ENCODE measurements around the gene DOCK4. TPM values are rescaled to one million over a fixed set of nuclear protein-coding genes. Genes with fewer than 3 reads are reported as not detected.
"Not testable (repeated sequence)": the region's sequence is repeated elsewhere in the genome, so short reads cannot be mapped to it uniquely, and the experiment has no call there.

Gene DOCK4
- total RNA-seq, 1 donor from 2014 or later: 14.9 TPM

- intact Hi-C loops (cut with DNase I); DNase-seq: not testable (repeated sequence)
- ATAC-seq (ENCODE audit: poor library complexity): peak; percentile 38
Measured at GRCh38 chr7:112128461-112129425, 77.5 kb downstream of the DOCK4 start.

- intact Hi-C loops (cut with DNase I); ATAC-seq (ENCODE audit: poor library complexity): not testable (repeated sequence)
Measured at GRCh38 chr7:112128041-112128440, 78.2 kb downstream of the DOCK4 start.

GRCh38 chr7:112125250-112125649, 80.9 kb downstream of the DOCK4 start:
- DNase-seq: no peak
- ATAC-seq (ENCODE audit: poor library complexity): no peak
- intact Hi-C loops (cut with DNase I): no loop called here

More at GRCh38 chr7:112128041-112128440, 78.2 kb downstream of the DOCK4 start:
- not testable (repeated sequence) for DNase-seq

GRCh38 chr7:112124061-112124766, 82.0 kb downstream of the DOCK4 start:
- intact Hi-C loops (cut with DNase I): no loop called here
- ATAC-seq (ENCODE audit: poor library complexity) (peak; percentile 41), DNase-seq (no peak)

- intact Hi-C loops (cut with DNase I): no loop called here
- ATAC-seq (ENCODE audit: poor library complexity) (no peak), DNase-seq (no peak)
Measured at GRCh38 chr7:112122798-112123197, 83.4 kb downstream of the DOCK4 start.

- no peak for ATAC-seq (ENCODE audit: poor library complexity)
- intact Hi-C loops (cut with DNase I): no loop called here
- no peak for DNase-seq
Measured at GRCh38 chr7:112122144-112122543, 84.1 kb downstream of the DOCK4 start.

GRCh38 chr7:112121318-112121717, 84.9 kb downstream of the DOCK4 start:
- ATAC-seq (ENCODE audit: poor library complexity): no peak

DNA sequence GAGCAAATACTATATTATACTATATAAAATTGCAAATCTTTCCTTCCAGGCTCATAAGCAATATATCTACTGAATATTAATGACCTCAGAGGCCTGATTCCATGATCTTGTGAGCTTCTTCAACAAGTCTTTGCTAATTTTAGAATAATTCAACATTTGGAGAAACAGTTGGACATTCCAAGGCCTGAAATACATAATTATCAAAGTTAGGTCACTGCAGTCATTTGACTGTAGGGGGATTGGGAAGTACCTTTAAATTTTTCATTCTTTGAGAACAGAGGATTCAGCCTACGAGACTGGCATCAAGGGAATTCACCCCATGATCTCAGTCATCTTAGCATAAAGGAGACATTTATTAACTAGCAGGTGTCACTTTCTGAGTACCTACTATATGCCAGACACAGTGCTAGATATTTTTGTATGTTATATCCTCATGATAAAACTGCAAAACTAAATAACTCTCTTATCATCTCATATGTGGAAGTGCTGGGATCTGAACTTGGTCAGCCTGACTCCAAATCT, 85.4 kb downstream of the DOCK4 start:
- DNase-seq (no peak), ATAC-seq (ENCODE audit: poor library complexity) (no peak)
- intact Hi-C loops (cut with DNase I): no loop called here

More at GRCh38 chr7:112121318-112121717, 84.9 kb downstream of the DOCK4 start:
- DNase-seq: no peak
- intact Hi-C loops (cut with DNase I): no loop called here

DNA sequence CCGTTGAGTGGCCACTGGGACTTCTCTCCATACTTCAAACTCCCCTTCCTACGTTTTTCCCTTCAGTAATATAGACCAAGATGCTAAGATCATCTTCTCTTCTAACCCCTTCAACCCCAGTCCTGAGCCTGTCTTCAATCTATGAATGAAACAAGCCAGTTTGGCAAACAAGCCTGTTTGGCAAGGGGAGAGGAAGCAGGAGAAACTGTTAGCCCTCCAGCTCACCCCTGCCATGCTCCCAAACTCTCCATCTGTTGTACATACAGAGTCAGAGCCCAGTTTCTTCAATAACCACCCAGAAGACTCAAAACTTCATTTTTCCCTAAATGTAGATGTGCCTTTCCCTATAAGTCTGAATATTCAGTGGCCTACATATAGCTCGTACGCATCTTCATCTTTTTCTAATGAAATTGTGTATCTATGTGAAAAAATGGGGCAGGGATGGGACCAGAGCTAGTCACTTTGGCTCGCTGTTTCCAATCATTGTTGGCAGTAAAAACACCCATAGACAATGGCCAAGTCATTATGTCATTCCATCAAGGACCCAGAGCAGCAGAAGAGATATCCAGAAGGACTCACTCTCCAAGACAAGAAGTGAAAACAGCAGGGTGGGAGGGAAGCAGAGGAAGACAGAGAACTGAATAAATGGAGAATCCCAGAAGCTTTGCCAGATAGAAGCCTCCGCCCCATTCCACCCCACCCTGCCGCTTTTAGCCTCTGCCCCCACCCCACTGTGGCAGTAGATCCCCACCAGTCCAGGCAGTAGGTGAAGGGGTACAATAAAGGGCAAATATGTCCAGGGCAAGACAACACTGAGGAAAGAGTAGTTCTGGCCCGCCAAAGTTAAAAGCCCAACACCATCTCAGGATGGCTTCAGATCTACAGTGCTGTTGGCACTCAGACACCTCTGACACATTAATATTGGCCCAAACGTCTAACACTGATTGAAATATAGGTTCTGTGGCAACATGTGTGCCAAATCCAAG, 87.3 kb downstream of the DOCK4 start:
- peak; percentile 87 for ATAC-seq (ENCODE audit: poor library complexity)
- no peak for DNase-seq

DNA sequence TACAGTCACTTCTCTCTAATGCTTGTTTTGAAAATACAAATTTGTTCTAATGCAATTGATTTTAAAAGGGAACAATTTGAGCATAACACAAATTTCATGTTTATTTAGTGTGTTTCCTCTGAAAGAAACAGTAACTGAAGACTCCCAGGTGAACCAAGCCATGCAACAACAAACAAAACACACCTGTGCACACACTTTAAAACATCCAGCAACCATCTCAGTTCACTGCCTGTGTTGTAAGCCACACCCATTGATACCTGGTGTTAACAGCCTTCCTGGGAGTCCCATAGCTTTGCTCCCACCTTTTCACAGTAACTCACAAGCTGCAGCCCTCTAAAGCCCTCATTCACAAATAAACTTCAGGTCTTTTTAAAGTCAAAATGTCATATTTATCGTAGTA, 89.3 kb downstream of the DOCK4 start:
- intact Hi-C loops (cut with DNase I): no loop called here
- no peak for ATAC-seq (ENCODE audit: poor library complexity)
- no peak for DNase-seq

More for the DNA sequence above, 87.3 kb downstream of the DOCK4 start:
- intact Hi-C loops (cut with DNase I): no loop called here

DNA sequence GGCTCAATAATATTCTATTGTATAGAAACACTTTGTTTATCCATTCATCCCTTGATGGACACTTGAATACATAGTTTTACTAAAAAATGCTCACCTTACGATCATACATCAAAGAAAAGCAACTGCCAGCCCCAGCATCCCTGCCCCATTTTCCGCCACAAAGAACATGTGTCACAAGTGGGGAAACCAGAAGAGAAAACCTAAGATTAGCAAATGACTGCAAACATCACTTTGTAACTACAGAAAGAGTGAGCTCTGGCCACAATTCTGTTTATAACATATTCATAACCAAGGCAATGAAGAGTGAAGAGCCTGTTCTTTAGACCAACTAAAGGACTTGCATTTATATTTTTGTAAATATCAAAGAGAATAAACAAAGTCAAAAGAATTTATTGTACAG, 89.8 kb downstream of the DOCK4 start:
- DNase-seq (no peak), ATAC-seq (ENCODE audit: poor library complexity) (no peak)
- intact Hi-C loops (cut with DNase I): no loop called here

DNA sequence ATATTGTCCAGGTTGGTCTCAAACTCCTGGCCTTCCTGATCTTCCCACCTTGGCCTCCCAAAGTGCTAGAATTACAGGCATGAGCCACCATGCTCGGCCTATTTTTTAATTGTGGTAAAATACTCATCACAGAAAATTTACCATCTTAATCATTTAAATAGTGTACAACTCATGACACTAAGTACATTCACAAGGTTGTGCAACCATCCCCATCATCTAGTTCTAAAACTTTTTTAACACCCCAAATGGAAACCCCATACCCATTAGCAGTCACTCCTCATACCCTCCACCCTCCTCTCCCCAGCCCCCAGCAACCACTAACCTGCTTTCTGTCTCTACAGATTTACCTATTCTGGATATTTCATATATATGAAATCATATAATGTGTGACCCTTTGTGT, 90.3 kb downstream of the DOCK4 start:
- DNase-seq (no peak), ATAC-seq (ENCODE audit: poor library complexity) (no peak)

DNA sequence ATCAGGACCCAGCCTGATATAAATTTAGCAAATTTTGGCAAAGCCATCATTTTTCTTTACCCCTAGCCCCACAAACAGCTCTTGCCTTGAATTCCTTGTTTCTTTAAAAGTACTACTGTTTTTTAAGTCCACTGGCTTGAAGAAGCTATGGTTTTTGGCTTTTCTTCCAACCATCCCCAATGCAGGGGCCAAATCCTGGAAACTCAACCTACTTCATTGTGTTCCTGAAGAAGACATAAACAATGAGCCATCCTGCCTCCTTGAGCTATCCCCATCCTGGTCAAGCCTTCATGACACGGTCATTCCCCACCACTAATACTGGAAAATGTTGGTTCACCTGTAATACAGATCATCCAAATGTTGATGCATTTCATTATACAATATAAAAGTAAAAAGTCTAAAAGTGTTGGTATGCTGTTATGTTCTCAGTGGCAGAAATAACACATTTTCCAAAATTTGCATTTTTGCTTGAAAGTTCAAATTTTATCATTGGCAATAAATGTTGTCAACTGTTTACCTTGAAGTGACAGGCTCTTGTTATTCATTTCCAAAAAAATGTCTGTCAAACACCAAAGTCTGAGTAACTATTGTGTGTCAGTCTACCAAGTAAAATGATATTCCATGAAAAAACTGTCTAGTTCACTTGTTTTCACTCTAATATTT, 92.2 kb downstream of the DOCK4 start:
- no peak for DNase-seq
- intact Hi-C loops (cut with DNase I): no loop called here
- ATAC-seq (ENCODE audit: poor library complexity): no peak

More for the DNA sequence above, 90.3 kb downstream of the DOCK4 start:
- intact Hi-C loops (cut with DNase I): no loop called here

DNA sequence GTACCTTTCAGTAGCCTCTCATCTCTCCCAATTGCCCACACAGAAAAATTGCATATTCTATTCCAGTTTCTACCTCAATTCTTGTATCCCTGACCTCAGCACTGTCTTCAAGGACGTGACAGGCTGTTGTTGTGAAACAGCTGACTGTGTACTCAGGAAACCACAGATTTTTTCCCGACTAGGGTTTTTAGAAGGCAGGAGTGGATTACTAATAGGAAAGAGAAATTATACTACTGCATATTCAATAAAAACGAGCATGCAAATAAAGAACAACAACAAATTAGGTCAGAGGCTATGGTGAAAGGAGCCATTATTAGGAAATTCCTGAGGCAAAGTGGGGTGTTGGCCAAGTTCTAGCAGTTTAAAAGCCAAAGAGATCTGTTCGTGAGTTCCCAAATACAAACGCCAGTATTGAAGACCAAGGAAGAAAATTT, 93.4 kb downstream of the DOCK4 start:
- peak; percentile 76 for ATAC-seq (ENCODE audit: poor library complexity)
- intact Hi-C loops (cut with DNase I): no loop called here
- DNase-seq: no peak

DNA sequence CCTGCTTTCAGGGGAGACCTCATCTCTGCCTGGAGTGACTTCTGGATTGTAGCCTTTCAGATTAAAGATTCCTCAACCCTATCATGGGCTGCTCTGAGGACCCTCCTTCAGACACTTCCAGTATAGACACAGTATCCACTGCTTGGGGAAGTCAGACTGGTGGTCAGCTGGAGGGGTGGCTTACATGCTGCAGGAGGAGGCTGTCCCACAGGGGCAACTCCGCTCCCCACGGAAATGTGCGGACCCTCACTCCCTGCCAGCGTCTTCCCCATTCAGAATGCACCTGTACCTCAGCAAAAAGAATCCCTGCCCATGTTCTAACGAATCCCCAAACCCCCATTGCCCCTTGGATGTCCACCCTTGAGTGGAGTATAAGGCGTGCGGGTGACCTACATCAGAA, 95.5 kb downstream of the DOCK4 start:
- intact Hi-C loops (cut with DNase I): no loop called here
- DNase-seq (no peak), ATAC-seq (ENCODE audit: poor library complexity) (no peak)

GRCh38 chr7:112110175-112110574, 96.0 kb downstream of the DOCK4 start:
- no peak for ATAC-seq (ENCODE audit: poor library complexity)

DNA sequence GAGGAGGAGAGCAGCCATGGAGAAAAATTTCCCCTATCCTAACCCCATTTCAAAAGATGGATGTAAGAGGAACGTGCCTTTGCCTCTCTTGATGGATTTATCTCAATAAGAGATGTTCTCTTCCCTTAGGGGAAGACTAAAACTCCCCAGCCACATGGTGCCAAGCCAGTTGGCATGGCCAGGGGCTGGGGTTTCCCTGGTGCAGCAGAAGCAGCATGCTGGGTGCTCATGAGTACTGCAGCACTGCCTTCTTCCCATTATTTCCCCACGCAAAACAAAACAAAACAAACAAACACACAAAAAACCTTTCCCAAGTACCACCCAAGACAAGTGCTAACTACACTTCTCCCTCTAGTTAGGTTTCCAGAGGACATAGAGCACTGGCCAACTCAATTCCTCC, 97.2 kb downstream of the DOCK4 start:
- ATAC-seq (ENCODE audit: poor library complexity): no peak
- intact Hi-C loops (cut with DNase I): no loop called here
- no peak for DNase-seq

More at GRCh38 chr7:112110175-112110574, 96.0 kb downstream of the DOCK4 start:
- intact Hi-C loops (cut with DNase I): no loop called here
- DNase-seq: no peak
